SU-DHL-6 (cell line): Measurements from ENCODE around the gene MSH4.

ENCODE experiments used
- EZH2phosphoT487 ChIP-seq: fragments of 200-600 bp; sonication (generic), shearing (Covaris generic); conservative IDR thresholded peaks from 2 replicates; pipeline ENCODE4 v1.6.1; 2018; ENCODE audit warnings: mild to moderate bottlenecking, antibody characterized with exemption, low read length, moderate library complexity, mixed read lengths
- TF ChIP-seq, protein P1 (sequence below): fragments of 200-600 bp; sonication (generic); IDR thresholded peaks from one replicate; pipeline ENCODE4 v1.5.1; 2017; ENCODE audit warnings: antibody characterized with exemption, mild to moderate bottlenecking, low read length, moderate library complexity; ENCODE audit not compliant: insufficient read depth, poor library complexity, severe bottlenecking

- TF ChIP-seq, protein P1, sequence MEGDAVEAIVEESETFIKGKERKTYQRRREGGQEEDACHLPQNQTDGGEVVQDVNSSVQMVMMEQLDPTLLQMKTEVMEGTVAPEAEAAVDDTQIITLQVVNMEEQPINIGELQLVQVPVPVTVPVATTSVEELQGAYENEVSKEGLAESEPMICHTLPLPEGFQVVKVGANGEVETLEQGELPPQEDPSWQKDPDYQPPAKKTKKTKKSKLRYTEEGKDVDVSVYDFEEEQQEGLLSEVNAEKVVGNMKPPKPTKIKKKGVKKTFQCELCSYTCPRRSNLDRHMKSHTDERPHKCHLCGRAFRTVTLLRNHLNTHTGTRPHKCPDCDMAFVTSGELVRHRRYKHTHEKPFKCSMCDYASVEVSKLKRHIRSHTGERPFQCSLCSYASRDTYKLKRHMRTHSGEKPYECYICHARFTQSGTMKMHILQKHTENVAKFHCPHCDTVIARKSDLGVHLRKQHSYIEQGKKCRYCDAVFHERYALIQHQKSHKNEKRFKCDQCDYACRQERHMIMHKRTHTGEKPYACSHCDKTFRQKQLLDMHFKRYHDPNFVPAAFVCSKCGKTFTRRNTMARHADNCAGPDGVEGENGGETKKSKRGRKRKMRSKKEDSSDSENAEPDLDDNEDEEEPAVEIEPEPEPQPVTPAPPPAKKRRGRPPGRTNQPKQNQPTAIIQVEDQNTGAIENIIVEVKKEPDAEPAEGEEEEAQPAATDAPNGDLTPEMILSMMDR: no peak
- TF ChIP-seq EZH2phosphoT487: no peak
Observed at GRCh38 chr1:75792091-75792490, 4.6 kb upstream of the MSH4 start.
